Loucy (cell line): ENCODE results near the gene GRHL1.

Source experiments
- EZH2phosphoT487 ChIP-seq: fragments of 200-600 bp; IDR thresholded peaks from 2 replicates; pipeline ENCODE4 v1.6.1; 2018; ENCODE audit warnings: antibody characterized with exemption, mild to moderate bottlenecking, moderate library complexity, borderline replicate concordance
- TF ChIP-seq, protein P1 (sequence below): fragments of 200-600 bp; sonication (generic); conservative IDR thresholded peaks from 2 replicates; pipeline ENCODE4 v1.5.1; 2014; ENCODE audit warnings: mild to moderate bottlenecking, antibody characterized with exemption, low read length

DNA sequence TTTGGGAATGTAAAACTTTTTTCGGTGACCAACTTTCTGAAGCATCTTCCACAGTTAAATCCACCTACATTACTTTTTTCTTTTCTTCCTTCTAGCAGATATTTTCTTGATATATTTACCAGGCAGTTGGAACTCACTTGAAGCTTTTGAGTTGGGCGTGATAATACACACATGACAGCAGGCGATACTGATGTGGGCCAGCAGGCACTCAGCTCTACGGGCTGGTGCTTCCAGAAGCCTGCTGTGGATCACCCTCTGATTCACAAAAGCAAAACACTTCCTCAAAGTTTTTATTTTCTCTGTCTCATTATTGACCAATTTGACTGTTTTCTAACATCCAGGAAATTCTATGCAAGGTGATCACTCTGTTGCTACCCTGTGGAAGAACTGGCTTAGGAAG is 22.9 kb downstream of the GRHL1 start:
- TF ChIP-seq, protein P1, sequence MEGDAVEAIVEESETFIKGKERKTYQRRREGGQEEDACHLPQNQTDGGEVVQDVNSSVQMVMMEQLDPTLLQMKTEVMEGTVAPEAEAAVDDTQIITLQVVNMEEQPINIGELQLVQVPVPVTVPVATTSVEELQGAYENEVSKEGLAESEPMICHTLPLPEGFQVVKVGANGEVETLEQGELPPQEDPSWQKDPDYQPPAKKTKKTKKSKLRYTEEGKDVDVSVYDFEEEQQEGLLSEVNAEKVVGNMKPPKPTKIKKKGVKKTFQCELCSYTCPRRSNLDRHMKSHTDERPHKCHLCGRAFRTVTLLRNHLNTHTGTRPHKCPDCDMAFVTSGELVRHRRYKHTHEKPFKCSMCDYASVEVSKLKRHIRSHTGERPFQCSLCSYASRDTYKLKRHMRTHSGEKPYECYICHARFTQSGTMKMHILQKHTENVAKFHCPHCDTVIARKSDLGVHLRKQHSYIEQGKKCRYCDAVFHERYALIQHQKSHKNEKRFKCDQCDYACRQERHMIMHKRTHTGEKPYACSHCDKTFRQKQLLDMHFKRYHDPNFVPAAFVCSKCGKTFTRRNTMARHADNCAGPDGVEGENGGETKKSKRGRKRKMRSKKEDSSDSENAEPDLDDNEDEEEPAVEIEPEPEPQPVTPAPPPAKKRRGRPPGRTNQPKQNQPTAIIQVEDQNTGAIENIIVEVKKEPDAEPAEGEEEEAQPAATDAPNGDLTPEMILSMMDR: no peak
- no peak for TF ChIP-seq EZH2phosphoT487
